ENCODE results near the gene DNAJC22.

DNAJC22 gene

DNA sequence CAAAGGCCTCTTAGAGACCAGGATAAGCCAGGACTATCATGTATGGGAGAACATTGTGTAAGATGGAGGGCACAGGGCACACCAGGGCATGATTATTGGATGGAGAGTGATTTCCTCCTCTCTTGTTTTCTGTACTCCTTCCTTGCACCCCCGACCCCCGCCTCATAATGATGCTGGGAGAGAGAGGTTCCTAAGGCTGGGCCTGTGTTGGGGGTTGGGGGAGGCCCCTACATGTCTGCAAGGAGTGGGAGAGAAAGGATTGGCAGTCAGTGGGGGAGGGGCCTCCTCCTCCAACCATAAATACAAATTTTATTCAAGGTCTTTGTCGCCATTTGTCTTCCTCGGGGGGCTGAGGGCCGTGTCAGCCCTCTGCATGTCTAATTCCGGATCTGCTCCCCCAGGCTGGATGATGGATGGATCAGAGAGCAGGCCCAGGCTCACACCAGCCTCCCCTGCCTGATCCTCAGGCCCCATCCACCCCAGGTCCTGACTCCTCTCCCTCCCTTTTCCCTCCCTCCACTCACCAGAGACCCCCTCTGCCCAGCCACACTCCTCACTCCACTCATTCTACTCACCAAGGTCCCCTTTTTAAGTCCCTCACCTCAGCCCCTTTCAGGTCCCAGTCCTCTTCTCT is 7.7 kb upstream of the DNAJC22 start:
- no peak for TF ChIP-seq GATA2 (IDR thresholded peaks at IDR 0.05; ENCODE audit: low read depth, low read length)
- no peak for TF ChIP-seq GATA3 (IDR thresholded peaks at IDR 0.05; ENCODE audit: low read depth, low read length)

DNA sequence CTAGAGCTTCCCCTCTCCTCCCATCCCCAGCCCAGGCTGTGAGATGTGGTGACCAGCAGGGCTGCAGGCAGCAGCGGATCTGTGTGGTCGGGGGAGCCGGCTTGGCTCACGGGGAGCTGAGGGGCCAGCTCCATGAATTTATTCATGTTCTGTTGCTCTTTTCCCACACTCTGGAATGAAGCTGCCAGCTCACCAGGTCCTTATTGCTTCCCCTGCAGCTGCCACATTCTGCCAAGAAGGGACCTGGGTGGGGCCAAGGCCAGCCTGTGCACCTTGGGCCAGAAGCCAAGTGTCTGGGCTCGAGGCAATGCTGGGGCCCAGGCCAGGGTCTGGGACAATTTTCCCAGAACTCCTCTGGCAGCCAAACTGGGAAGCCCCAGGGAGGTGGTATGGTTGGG is 7.2 kb upstream of the DNAJC22 start:
- TF ChIP-seq GATA3 (IDR thresholded peaks at IDR 0.05; ENCODE audit: low read depth, low read length) (no peak), GATA2 (IDR thresholded peaks at IDR 0.05; ENCODE audit: low read depth, low read length) (no peak)

DNA sequence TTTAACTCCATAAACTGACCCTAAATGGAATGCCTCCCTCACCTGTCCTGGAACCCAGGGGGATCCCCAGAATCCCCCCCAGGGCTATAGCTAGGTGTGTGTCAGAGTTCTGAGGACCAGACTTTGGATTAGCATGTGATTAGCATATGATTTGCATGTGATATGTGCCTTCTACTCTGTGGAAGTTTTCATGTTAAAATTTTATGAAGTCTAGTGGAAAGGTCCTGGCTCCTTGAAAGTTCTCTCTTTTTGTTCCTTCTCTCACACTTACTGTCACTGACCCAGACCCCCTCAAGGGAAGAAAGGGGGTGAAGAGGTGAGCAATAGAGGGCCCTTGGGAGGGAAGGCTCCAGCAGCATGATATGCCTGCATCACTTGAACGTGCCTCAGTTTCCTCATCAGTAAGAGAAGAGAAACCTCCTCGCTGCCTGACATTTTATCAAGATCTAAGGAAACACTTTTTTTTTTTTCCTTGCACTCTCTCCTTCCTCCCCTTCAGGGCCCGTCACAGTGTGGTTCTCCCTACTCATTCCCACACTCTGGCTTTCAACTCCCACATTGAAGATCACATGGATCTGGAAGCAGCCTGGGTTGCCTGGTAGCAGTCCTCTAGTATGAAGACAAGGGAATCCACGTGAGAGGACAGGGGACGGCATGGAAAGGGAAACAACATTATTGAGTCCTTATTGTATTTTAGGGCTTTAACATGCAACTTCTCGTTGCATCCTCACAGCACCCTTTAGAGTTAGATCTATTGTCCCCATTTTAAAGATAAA is 6.4 kb upstream of the DNAJC22 start:
- no peak for TF ChIP-seq GATA2 (IDR thresholded peaks at IDR 0.05; ENCODE audit: low read depth, low read length)
- no peak for TF ChIP-seq GATA3 (IDR thresholded peaks at IDR 0.05; ENCODE audit: low read depth, low read length)

DNA sequence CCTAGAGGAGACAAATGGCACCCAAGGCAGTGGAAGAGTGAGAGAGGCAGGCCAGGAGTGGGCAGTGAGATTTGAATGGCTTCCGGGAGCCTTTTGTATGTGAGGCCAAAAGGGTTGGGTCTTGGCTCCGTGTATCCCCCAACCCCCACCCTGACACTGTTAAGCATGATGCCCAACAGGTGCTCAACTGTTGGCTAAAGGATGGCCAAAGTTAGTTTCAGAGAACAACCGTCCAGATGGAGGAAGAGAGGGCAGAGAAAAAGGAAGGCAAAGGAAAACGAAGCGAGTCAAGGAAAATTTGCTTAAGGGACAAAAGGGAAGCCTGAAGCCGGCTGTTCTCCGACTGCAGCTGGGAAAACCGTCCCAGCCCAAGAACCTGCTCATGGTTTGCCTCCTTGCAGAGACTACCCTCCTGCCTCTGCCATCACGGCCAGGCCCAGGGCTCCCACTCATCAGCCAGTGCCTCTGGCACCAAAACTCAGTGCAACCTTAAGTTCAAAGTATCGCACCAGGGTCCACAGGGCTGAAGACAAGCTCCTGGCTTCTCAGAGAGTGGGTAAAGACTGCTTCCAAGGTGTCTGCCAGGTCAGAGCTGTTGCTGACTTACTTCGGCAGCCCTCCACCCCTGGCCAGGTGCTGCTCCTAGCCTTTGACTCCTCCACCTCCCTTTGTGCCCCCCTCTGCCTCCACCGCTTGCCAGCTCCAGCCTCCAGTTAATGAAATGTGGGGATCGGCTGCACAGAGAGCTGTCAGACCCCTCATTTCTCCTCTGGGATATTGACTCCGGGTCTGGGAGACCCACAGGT is 5.5 kb upstream of the DNAJC22 start:
- no peak for TF ChIP-seq GATA2 (IDR thresholded peaks at IDR 0.05; ENCODE audit: low read depth, low read length)
- TF ChIP-seq GATA3 (IDR thresholded peaks at IDR 0.05; ENCODE audit: low read depth, low read length): no peak

DNA sequence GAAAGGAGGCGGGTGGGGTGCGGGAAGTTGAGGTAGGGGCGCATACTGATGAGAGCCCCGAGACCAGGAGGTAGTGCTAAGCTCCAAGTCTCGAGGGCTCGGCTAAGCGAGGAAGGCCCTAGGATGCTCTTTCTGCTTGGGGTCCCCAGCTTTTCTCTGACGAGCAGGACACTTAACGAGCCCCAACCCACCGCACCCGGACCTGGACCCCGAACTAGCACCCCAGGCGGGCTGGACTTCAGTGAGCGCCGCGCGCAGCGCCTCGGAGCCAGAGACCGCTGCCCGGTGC is 5.0 kb upstream of the DNAJC22 start:
- TF ChIP-seq GATA2 (IDR thresholded peaks at IDR 0.05; ENCODE audit: low read depth, low read length): no peak
- no peak for TF ChIP-seq GATA3 (IDR thresholded peaks at IDR 0.05; ENCODE audit: low read depth, low read length)

DNA sequence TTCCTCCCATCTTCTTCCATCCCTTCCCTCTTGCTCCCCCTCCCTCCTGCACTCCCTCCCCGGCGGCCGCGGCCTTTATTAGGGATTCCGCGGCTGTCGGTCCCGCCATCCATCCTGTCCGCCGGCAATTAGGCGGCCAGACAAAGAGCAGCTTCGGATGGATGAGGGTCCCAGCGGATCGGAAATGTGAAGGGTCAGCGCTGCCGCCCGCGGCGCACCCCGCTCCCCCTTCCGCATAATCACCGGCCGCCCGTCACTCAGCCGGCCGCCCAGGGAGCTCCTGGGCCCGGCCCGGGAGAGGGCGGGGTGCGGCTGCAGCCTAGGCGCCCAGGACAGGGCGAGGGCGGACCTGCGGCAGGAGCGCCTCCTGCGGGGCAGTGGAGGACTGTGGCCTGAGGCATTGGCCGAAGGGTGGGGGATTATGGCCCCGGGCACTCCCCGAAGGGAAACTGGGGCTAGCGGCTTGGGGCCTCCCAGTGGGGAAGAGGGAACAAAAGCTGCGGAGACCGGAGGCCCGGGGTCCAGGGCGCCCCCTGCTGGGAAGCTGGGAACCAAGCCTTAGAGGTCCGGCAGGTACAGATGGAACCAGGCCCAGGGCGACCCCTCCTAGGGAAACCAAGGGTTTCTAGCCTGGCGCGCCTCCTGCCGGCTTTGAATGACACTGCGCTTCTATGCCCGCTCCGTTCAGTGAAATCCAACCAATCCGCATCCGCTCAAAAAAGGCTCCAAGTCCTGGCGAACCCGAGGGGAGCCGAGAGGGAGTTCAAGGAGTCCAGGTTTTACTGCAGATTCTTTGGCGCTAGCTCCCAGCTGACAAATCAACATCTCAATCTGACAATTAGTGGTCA is 4.4 kb upstream of the DNAJC22 start:
- no peak for TF ChIP-seq GATA2 (IDR thresholded peaks at IDR 0.05; ENCODE audit: low read depth, low read length)

DNA sequence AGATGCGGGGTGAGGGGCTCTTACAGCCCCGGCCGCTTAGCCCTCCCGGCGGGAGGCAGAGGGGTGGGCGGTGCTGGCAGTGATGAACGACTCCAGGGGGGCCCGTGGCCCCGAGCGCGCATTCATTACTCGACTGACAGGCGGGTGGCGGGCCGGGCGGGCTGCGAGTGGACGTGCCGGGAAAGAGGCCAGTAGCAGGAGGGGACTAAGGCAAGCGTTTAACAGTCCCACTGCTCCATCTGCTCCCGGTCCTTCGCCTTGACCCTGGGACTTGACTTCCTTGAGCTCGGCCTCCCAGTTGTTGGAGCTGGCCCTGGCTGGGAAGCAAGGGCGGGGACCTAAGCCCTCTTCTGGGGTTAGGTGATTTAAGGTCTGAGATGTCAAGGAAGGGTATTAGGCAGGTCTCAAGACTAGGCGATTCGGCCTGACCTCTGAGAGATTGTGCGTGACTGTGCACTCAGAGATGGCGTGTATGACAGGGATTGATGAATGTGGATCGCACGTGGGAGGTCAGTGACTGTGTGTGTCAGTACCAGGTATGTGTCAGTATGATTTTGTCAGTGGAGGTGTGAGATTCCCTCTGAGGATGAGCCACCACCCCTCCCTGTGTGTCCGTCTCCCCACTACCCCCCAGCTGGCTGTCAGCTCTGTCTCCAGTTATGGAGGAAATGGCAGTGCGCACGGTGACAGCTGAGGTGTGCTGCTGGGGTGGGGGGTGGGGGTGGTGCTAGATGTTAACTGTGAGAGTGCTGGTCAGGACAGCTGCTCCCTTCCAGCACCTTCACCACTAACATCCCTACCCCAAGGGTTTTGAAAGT is 3.6 kb upstream of the DNAJC22 start:
- TF ChIP-seq GATA3 (IDR thresholded peaks at IDR 0.05; ENCODE audit: low read depth, low read length) (no peak), GATA2 (IDR thresholded peaks at IDR 0.05; ENCODE audit: low read depth, low read length) (no peak)

DNA sequence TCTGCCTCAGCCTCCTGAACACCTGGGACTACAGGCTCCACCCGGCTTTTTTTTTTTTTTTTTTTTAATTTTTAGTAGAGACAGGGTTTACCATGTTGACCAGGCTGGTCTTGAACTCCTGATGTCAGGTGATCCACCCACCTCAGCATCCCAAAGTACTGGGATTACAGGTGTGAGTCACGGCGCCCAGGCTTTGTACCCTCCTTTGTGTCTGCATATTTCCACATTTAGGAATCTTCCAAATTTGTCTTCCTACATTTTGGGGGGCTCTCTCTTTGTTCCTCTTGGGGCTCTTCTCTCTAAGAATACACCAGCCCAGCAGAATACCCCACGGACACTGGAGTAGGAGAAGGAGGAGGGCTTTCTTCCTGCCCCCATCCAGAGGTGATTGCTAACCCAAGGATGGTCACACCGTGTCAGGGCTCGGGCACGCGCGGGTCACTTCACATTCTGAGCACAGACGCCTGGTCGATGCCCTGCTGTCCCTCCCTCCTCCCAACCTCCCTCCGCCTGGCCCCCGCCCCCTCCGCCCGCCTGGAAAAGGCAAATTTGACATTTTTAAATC is 2.1 kb upstream of the DNAJC22 start:
- TF ChIP-seq GATA3 (IDR thresholded peaks at IDR 0.05; ENCODE audit: low read depth, low read length) (no peak), GATA2 (IDR thresholded peaks at IDR 0.05; ENCODE audit: low read depth, low read length) (no peak)

DNA sequence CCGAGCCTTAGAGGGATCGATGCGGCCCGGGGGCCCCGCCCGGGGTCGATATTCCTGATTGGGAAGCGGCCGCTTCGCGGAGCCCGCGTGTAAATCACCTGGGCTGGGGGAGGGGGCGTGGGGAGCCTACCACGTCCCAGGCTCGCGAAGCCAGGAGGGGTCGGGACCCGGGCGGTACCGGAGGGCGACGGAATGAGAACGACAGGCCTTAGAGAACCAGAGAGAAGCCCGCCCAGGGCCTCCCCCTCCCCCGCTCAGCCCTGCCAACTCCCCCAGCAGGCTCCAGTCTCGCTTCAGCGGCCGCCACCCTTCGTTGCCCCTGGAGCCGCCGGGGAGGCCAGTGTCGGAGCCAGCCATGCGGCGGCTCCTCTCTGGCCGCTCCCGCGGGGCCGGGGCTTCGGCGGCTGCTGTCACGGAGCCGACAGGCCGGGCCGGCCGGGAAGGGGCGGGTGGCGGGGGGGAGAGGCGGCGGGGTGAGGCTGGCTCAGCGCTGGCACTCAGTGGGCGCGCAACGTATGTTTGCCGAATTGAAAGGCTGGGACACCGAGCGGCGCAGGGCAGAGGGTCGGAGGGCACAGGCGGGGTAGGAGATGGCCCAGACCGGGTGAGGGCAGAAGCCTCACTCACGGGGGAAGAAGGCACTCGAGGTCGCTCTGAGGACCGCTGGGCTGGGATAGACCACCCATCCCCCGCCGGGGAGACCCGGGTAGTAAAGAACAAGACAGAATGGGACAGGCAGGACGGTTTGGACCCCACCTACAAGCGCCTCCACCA is 1.4 kb upstream of the DNAJC22 start:
- TF ChIP-seq GATA3 (IDR thresholded peaks at IDR 0.05; ENCODE audit: low read depth, low read length) (no peak), GATA2 (IDR thresholded peaks at IDR 0.05; ENCODE audit: low read depth, low read length) (no peak)

DNA sequence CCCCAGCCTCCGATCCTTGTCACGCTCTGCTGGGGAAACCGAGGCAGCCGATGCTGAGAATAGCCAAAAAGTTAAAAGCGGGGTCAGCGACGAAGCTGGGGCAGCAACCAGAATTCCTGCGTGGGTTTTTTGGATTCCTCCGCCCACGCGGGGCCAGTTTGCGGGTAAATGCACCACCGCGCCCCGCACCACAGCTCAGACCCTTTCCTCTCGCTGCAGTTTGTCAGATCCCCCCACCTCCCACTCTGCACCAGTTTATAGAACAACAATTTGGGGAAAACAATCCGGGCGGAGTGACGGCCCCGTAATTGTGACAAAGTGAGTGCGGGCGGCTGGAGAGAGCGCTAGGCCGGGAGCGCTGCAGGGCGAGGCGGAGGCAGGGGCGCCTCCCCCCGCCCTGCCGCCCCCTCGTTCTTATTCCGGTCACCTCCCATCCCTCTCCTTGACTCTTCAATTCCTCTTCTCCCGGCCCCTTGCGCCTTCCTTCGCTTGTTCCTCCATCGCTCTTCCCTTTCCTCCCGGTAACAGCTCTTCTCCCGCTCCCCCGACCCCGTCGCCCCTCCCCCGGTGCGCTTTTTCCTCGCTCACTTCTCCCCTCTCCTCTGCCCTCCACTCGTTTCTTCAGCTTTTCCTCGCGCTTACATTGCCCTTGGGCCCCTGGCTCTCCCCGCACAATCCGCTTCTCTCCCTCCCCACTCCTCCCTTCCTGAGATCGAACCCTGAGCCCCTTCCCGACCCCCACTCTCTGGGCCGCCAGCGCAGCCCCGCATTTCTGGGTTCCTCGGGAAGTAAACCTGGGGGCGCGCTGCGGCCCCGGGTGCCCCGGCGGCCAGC is 646 bp upstream of the DNAJC22 start:
- no peak for TF ChIP-seq GATA3 (IDR thresholded peaks at IDR 0.05; ENCODE audit: low read depth, low read length)
- TF ChIP-seq GATA2 (IDR thresholded peaks at IDR 0.05; ENCODE audit: low read depth, low read length): no peak

DNA sequence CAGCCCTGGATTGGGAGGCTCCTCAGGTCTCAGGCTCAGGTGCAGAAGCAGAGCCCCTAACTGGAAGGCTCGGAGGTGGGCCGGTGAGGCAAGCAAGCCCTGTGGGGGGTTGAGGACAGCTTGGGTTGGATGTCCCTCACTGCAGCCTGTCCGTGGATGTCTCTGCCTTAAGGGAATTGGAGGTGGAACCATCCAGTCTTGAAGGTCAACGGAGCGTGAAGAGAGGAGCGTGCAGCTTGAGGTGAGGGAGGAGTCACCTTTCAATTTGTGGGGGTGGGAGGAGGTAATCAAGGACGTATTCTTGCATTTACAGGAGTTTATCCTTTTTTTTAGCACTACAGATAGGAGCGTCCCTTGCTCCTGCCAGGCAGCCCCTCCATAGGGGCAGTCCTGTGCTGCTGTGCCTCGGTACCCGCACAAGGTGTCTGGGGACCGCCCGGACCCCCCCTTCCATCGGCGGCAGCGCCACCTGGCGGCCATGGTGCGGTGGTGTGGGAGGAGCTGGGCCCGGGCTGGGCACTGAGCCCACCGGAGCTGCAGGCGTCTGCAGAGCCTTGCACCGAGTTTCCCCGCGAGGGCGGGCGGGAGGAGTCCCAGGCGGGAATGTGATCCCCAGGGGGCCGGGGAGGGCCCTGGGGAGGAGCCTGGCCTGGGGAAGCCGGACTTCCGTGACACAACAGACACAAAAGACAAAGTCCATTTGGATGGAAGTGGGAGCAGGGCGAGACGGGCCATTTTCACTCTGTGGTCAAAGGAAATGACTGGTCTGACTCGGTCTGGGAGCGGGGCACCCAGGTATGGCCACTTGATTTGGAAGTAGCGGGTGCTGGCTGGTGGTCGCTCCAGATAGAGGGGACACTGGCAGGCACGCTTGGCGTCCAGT is 864 bp downstream of the DNAJC22 start:
- TF ChIP-seq GATA2 (IDR thresholded peaks at IDR 0.05; ENCODE audit: low read depth, low read length): no peak
- TF ChIP-seq GATA3 (IDR thresholded peaks at IDR 0.05; ENCODE audit: low read depth, low read length): no peak
